Adrenal gland (tissue), 5 donors: ENCODE results near the gene HDAC4.

ENCODE experiments used
- POLR2A ChIP-seq, 2 donors: fragments of 450-650 bp; IDR thresholded peaks; one replicate each; pipeline ENCODE4 v1.6.1; 2017; ENCODE audit warnings: antibody characterized with exemption in 2 of 2, mild to moderate bottlenecking in 2 of 2, moderate library complexity in 1 of 2
- TF ChIP-seq, protein P1 (sequence below), 6 experiments: fragments of 450-650 bp in 4 of 6; fragments of 200-600 bp in 2 of 6; sonication (generic) in 1 of 6; IDR thresholded peaks; 1 replicate in 5 of 6; 2 replicates in 1 of 6; pipeline versions ENCODE4 v1.5.1 to v1.8.0; 2016 to 2021; ENCODE audit warnings: antibody characterized with exemption in 6 of 6, mild to moderate bottlenecking in 2 of 6, moderate library complexity in 1 of 6
- donor health status: DM: no; HTN: no; CAD: no.

DNA sequence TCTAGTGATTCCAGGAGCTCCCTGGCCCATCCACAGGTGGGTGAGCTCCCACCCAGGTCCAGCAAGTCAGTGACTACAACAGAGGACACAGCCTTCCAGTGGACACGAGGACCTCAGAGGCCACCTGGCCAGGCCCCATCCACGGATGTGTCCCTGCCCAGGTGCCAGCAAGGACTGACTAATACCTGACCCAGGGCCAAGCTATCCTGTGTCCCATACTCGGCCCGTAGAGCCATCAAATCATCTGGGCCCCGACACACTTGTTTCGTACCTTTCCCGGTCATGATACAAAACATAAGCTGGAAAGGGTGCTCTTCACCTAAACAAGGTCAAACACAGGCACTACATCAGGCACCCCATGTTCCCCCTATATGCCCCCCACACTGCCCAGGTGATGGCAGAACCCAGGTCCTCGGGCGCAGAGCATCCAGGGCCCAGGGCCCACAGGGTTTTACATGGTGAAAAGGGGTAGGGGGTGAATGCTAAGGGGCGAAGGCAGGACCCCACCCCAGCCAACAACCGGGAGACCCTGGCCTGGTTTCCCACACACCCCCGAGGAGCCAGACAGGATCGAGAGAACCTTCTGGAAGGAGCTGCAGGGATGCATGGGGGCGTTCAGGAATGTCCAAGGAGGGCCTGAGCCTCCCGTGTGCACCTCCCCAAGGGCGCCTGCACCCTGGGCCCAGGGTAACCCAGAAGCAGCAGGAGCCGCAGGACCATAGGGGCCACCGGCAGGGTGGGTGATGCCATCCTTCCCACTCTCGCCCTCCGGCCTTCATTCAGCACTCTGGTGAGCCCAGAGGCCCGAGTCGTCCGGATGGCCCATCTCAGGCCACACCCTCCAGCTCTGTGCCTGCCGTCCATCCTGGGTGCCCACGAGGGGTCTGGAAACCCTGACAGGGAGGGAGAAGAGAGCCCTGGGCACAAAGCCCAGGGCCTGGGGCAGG, 94.3 kb downstream of the HDAC4 start:
- TF ChIP-seq, protein P1, sequence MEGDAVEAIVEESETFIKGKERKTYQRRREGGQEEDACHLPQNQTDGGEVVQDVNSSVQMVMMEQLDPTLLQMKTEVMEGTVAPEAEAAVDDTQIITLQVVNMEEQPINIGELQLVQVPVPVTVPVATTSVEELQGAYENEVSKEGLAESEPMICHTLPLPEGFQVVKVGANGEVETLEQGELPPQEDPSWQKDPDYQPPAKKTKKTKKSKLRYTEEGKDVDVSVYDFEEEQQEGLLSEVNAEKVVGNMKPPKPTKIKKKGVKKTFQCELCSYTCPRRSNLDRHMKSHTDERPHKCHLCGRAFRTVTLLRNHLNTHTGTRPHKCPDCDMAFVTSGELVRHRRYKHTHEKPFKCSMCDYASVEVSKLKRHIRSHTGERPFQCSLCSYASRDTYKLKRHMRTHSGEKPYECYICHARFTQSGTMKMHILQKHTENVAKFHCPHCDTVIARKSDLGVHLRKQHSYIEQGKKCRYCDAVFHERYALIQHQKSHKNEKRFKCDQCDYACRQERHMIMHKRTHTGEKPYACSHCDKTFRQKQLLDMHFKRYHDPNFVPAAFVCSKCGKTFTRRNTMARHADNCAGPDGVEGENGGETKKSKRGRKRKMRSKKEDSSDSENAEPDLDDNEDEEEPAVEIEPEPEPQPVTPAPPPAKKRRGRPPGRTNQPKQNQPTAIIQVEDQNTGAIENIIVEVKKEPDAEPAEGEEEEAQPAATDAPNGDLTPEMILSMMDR (IDR thresholded peaks at IDR 0.05): no peak
- no peak for TF ChIP-seq POLR2A (IDR thresholded peaks at IDR 0.05)
